RWPE1 (cell line): ENCODE results near the gene CER1.

ENCODE experiments used
- CTCF ChIA-PET: fragments of 350-600 bp; sonication (Branson Sonifier 250); formaldehyde crosslinking; extraction: SDS; loops from one replicate; lab custom pipeline; 2021; lab: Yijun Ruan, JAX
- POLR2A ChIA-PET: fragments of 400-600 bp; formaldehyde crosslinking; extraction: SDS; loops from one replicate; lab custom pipeline; 2020; ENCODE audit warnings: antibody characterized with exemption; ENCODE audit not compliant: low non-redundant PET; lab: Yijun Ruan, JAX
- DNase-seq: peaks from one replicate; pipeline ENCODE4 v3.0.0; 2012; ENCODE audit warnings: low spot score
- H3K27ac ChIP-seq: fragments of 450-650 bp; 2 replicates; pipeline ENCODE4 v1.5.1; 2017
- CTCF ChIP-seq: fragments of 450-650 bp; conservative IDR thresholded peaks from 2 replicates; pipeline ENCODE4 v1.5.1; 2017; ENCODE audit warnings: low read depth, mild to moderate bottlenecking

CER1 gene

GRCh38 chr9:14706530-14707140 is 15.9 kb downstream of the CER1 start:
- ChIA-PET CTCF (no interaction called here), POLR2A (no interaction called here)
- no peak for DNase-seq
- TF ChIP-seq CTCF = no peak
- no peak overlapping the region for H3K27ac ChIP-seq

- TF ChIP-seq CTCF = no peak
- no peak for DNase-seq
- H3K27ac ChIP-seq = no peak overlapping the region
- CTCF ChIA-PET = interaction anchor here (0.6 kb wide), 1 partner anchor 1967 kb away, joined by 3 read pairs; no protein-coding TSS in a partner anchor
- POLR2A ChIA-PET = no interaction called here
These were observed 17.5 kb downstream of the CER1 start for GRCh38 chr9:14705079-14705478.

- H3K27ac ChIP-seq = no peak overlapping the region
- no peak for TF ChIP-seq CTCF
- DNase-seq = no peak
- CTCF ChIA-PET = no interaction called here
- POLR2A ChIA-PET = no interaction called here
These were observed 18.3 kb downstream of the CER1 start for GRCh38 chr9:14704281-14704680.

- ChIA-PET CTCF (no interaction called here), POLR2A (no interaction called here)
- no peak for DNase-seq
- H3K27ac ChIP-seq = no peak overlapping the region
- no peak for TF ChIP-seq CTCF
These were observed 20.3 kb downstream of the CER1 start for GRCh38 chr9:14702200-14702720.

- ChIA-PET POLR2A (interaction anchor here (0.6 kb wide), 1 partner anchor 66 kb away, joined by 3 read pairs; no protein-coding TSS in a partner anchor), CTCF (interaction anchor here (0.6 to 0.7 kb wide), 2 partner anchors 1659 to 1716 kb away, joined by 3 to 4 read pairs; no protein-coding TSS in a partner anchor)
- no peak within 1 kb of the TSS for H3K27ac ChIP-seq
- TF ChIP-seq CTCF = no peak
- DNase-seq = peak; percentile 20
These were observed 29.2 kb downstream of the CER1 start, which contains the start of gene ZDHHC21 for GRCh38 chr9:14693251-14693861. Gene ZDHHC21, minus strand, starts transcription at chr9:14693432. Its CDS starts 19,092 bp downstream, at chr9:14674340.

- ChIA-PET POLR2A (interaction anchor here (0.5 to 0.6 kb wide), 2 partner anchors 59 to 66 kb away, joined by 3 read pairs; no protein-coding TSS in a partner anchor), CTCF (interaction anchor here (0.6 to 0.7 kb wide), 2 partner anchors 1658 to 1715 kb away, joined by 3 to 4 read pairs; no protein-coding TSS in a partner anchor)
- no peak overlapping the region for H3K27ac ChIP-seq
- TF ChIP-seq CTCF = no peak
- peak; percentile 17 for DNase-seq
These were observed 29.9 kb downstream of the CER1 start for GRCh38 chr9:14692470-14693250.
